DMS 273 (cell line): ENCODE data around the gene TM7SF2.
"Not testable (repeated sequence)": the region's sequence is repeated elsewhere in the genome, so short reads cannot be mapped to it uniquely, and the experiment has no call there.

ENCODE experiments used
- DNase-seq: peaks from one replicate; lab custom pipeline; 2025; ENCODE audit not compliant: unreplicated experiment; lab: John Stamatoyannopoulos, UW

Gene TM7SF2

GRCh38 chr11:65114538-65115171, 3.0 kb downstream of the TM7SF2 start:
- DNase-seq: no peak

GRCh38 chr11:65115361-65116082, 3.9 kb downstream of the TM7SF2 start:
- no peak for DNase-seq

- DNase-seq: peak; percentile 53
These were observed 4.9 kb downstream of the TM7SF2 start for GRCh38 chr11:65116370-65117205.

GRCh38 chr11:65117206-65118096, 5.8 kb downstream of the TM7SF2 start, which contains the start of gene ZNHIT2:
ZNHIT2 (minus strand) TSS chr11:65117701; CDS start chr11:65117653, 48 bp downstream.
- DNase-seq: peak; percentile 99

GRCh38 chr11:65118097-65118837, 6.6 kb downstream of the TM7SF2 start:
- DNase-seq: peak; percentile 47

GRCh38 chr11:65118891-65119669, 7.4 kb downstream of the TM7SF2 start:
- DNase-seq: not testable (repeated sequence)

- no peak for DNase-seq
These were observed 8.0 kb downstream of the TM7SF2 start for GRCh38 chr11:65119670-65119995.

GRCh38 chr11:65120831-65121230, 9.2 kb downstream of the TM7SF2 start:
- DNase-seq: no peak

GRCh38 chr11:65121447-65121864, 9.8 kb downstream of the TM7SF2 start:
- no peak for DNase-seq

GRCh38 chr11:65121865-65122696, 10.4 kb downstream of the TM7SF2 start, which contains the start of the genes FAU and MRPL49:
FAU (minus strand) TSS chr11:65122134; CDS start chr11:65121813, 321 bp downstream.
MRPL49 (plus strand) TSS chr11:65122321; CDS start chr11:65122347, 26 bp downstream.
- DNase-seq: peak; percentile 97

- no peak for DNase-seq
These were observed 13.0 kb downstream of the TM7SF2 start for GRCh38 chr11:65124480-65125196.

GRCh38 chr11:65125197-65126056, 13.8 kb downstream of the TM7SF2 start:
- DNase-seq: no peak

GRCh38 chr11:65126624-65127274, 15.1 kb downstream of the TM7SF2 start:
- no peak for DNase-seq

GRCh38 chr11:65127473-65128181, 16.0 kb downstream of the TM7SF2 start:
- DNase-seq: no peak
